ENCODE measurements around the gene OCIAD1.

The OCIAD1 gene

GRCh38 chr4:48791313-48791712 lies 39.6 kb upstream of the OCIAD1 start:
- TF ChIP-seq CTCF (conservative IDR thresholded peaks at IDR 0.05; ENCODE audit: control insufficient read depth, insufficient read depth, low read depth, low read length) = no peak
- DNase-seq (ENCODE audit: low read depth) = no peak
- no peak overlapping the region for H3K4me3 ChIP-seq (ENCODE audit: control insufficient read depth, low read depth, low read length)

GRCh38 chr4:48792348-48793006 lies 38.4 kb upstream of the OCIAD1 start:
- no peak for DNase-seq (ENCODE audit: low read depth)

GRCh38 chr4:48795108-48795507 lies 35.8 kb upstream of the OCIAD1 start:
- no peak overlapping the region for H3K4me3 ChIP-seq (ENCODE audit: control insufficient read depth, low read depth, low read length)
- no peak for DNase-seq (ENCODE audit: low read depth)
- no peak for TF ChIP-seq CTCF (conservative IDR thresholded peaks at IDR 0.05; ENCODE audit: control insufficient read depth, insufficient read depth, low read depth, low read length)

More at GRCh38 chr4:48792348-48793006, 38.4 kb upstream of the OCIAD1 start:
- no peak for TF ChIP-seq CTCF (conservative IDR thresholded peaks at IDR 0.05; ENCODE audit: control insufficient read depth, insufficient read depth, low read depth, low read length)
- H3K4me3 ChIP-seq (ENCODE audit: control insufficient read depth, low read depth, low read length) = no peak overlapping the region

- TF ChIP-seq CTCF (conservative IDR thresholded peaks at IDR 0.05; ENCODE audit: control insufficient read depth, insufficient read depth, low read depth, low read length) = no peak
- no peak for DNase-seq (ENCODE audit: low read depth)
- H3K4me3 ChIP-seq (ENCODE audit: control insufficient read depth, low read depth, low read length) = no peak overlapping the region
These were observed 34.5 kb upstream of the OCIAD1 start for GRCh38 chr4:48796191-48796926.

- no peak for DNase-seq (ENCODE audit: low read depth)
- no peak overlapping the region for H3K4me3 ChIP-seq (ENCODE audit: control insufficient read depth, low read depth, low read length)
- TF ChIP-seq CTCF (conservative IDR thresholded peaks at IDR 0.05; ENCODE audit: control insufficient read depth, insufficient read depth, low read depth, low read length) = no peak
These were observed 33.8 kb upstream of the OCIAD1 start for GRCh38 chr4:48796927-48797679.

GRCh38 chr4:48798117-48798516 lies 32.8 kb upstream of the OCIAD1 start:
- H3K4me3 ChIP-seq (ENCODE audit: control insufficient read depth, low read depth, low read length) = no peak overlapping the region
- TF ChIP-seq CTCF (conservative IDR thresholded peaks at IDR 0.05; ENCODE audit: control insufficient read depth, insufficient read depth, low read depth, low read length) = no peak
- no peak for DNase-seq (ENCODE audit: low read depth)
